SW 1271 (cell line): ENCODE results near the gene TAS2R20.

Experiments
- DNase-seq, 2 experiments: peaks; one replicate each; lab custom pipeline; 2025; lab: John Stamatoyannopoulos, UW

The TAS2R20 gene

DNA sequence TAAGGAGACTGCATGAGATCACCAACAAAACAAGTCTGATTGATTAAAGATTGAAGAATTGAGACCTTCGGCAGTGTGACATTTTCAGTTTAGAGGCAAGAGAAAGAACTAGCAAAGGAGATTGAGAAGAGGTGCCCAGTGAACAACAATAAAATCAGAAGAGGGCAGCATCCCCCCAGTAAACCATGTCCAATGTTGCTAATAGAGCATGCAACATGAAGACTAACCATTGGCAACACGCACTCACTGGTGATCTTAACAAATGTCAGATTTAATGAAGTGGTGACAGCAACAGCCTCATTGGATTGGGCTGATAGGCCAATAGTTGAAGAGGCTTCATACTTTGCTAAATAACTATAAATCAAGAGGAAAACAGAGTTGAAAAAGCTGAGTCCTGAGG, 38.3 kb downstream of the TAS2R20 start:
- no peak for DNase-seq

DNA sequence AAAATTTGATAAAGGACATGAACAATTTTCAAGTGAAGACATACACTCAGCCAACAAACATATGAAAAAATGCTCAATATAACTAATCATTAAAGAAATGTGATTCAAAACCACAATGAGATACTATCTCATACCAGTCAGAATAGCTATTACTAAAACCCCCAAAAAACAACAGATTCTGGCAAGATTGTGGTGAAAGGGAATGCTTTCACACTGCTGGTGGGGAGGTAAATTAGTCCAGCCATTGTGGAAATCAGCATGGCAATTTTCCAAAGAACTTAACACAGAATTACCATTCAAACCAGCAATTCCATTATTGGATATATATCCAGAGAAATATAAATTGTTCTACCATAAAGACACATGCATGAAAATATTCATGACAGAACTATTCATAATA, 40.4 kb downstream of the TAS2R20 start:
- DNase-seq, result no peak

DNA sequence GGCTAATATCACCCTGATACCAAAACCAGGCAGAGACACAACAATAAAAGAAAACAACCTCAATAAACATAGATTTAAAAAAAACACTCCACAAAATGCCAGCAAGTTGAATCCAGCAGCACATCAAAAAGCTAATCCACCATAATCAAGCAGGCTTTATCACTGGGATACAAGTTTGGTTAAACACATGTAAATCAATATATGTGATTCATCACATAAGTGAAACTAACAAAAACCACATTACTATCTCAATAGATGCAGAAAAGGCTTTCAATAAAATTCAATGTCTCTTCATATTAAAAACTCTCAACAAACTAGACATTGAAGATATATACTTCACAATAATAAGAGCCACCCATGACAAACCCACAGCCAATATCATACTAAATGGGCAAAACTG, 42.0 kb downstream of the TAS2R20 start:
- no peak for DNase-seq

DNA sequence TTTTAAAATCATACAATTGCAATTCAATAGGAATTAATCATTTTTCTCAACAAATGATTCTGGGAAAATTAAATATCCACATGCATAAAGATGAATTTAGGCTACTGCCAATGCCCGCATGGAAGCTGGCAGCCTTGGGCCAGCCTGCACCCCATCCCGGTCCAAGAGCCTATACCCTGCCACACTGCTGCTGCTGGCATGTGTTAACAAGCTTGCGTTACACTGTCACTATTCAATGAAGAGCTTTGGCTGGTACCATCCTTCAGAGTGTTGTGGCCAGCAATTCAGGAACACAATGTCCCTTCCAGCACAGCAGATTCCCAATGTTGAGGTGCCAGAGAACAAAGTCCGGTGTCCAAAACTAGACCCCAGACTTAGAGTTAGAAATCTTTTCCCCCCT, 45.5 kb downstream of the TAS2R20 start:
- DNase-seq, result no peak
